NCI-H187 (cell line): ENCODE results near the gene DHX29.
A peak's percentile ranks its signal among the peaks of the same experiment; 100 is the strongest.

Source experiments
- DNase-seq, 2 experiments: peaks; one replicate each; lab custom pipeline; 2025; lab: John Stamatoyannopoulos, UW

DHX29 gene

GRCh38 chr5:55231919-55232270, 75.6 kb downstream of the DHX29 start:
- no peak for DNase-seq

- DNase-seq: no peak
Observed at GRCh38 chr5:55231029-55231918, 76.2 kb downstream of the DHX29 start.

- no peak for DNase-seq
Observed at GRCh38 chr5:55230086-55230629, 77.3 kb downstream of the DHX29 start.

- DNase-seq: no peak
Observed at GRCh38 chr5:55227664-55228430, 79.6 kb downstream of the DHX29 start.

DNA sequence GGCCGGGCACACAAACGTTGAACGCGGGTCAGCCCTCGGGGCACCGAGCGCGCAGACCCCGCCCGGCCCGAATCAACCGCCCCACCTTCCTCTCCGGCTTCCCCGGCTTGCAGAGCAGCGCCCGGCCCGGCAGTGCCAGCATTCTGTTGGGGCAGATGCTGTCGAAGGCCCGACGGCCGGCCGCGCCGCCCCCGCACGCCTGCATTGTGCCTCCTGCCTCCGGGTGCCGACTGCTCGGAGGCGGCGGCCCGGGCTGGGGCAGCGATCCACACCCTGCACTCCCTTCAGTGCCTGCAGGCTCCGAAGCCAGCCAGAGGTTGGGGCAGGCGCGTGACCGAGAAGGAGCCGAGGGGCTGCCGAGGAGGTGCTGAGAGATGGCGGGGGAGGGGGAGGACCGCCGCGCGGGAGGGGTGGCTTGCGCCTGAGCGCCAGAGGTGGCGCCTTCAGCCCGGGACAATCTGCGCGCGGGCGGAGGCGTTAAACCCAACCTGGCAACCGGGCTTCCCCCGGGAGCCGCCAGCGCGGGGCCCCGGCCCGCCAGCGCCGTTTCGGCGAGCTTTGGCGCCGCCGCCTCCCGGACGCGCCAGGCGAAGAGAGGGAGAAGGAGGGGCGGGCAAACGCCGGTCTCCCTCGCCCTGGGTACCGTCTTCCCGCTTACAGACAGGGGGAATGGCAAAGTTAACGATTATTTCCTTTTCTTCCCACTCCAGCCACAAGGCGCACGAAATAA, 80.4 kb downstream of the DHX29 start, which contains the start of gene MCIDAS:
Gene MCIDAS, minus strand, starts transcription at position 382 of the 730 bp plus-strand sequence. Its CDS starts 177 bp downstream, at position 205.
- DNase-seq: peak; percentile 41 to 77

GRCh38 chr5:55226027-55226933, 81.2 kb downstream of the DHX29 start:
- peak; percentile 44 to 61 for DNase-seq

- DNase-seq: no peak
Observed at GRCh38 chr5:55225346-55225745, 82.1 kb downstream of the DHX29 start.

GRCh38 chr5:55223812-55224240, 83.7 kb downstream of the DHX29 start:
- no peak for DNase-seq

DNA sequence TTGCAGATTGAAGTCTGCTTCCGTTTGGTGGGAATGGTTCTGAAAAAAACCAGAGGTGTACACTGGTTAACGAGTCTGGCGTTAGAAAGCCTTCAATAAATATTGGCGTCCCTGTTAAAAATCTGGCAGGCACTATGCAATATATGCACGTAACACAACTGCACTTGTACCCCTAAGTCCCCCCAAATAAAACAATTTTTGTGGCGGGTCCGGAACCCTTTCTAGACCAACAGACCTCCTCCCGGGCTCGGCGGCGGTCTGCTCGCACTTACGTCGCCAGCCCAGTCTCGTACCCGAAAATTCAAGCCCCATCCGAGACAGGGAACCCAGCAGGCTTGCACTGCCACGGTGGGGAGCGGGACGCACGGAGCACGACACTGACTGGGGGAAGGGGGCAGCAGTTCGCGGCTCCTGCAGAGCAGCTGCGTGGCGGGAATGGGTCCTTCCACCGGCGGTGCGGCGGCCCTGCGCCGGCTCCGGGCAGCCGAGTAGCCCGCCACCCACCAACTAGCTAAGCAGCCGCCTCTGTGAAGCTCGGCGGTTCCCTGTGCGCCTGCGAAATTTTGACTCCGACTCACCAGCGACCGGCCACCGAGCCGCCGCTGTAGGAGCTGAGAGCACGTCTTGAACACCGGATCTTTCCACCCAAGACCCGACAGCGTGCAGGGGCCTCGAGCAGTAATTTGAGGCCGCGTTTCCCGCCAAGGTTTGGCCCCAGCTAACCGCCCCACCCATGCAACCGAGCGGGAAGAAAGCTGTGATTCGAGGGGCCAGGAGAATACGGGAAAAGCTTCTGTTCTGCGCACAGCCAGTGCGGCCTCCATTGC, 84.3 kb downstream of the DHX29 start:
- DNase-seq: no peak

GRCh38 chr5:55222092-55222984, 85.2 kb downstream of the DHX29 start:
- no peak for DNase-seq

DNA sequence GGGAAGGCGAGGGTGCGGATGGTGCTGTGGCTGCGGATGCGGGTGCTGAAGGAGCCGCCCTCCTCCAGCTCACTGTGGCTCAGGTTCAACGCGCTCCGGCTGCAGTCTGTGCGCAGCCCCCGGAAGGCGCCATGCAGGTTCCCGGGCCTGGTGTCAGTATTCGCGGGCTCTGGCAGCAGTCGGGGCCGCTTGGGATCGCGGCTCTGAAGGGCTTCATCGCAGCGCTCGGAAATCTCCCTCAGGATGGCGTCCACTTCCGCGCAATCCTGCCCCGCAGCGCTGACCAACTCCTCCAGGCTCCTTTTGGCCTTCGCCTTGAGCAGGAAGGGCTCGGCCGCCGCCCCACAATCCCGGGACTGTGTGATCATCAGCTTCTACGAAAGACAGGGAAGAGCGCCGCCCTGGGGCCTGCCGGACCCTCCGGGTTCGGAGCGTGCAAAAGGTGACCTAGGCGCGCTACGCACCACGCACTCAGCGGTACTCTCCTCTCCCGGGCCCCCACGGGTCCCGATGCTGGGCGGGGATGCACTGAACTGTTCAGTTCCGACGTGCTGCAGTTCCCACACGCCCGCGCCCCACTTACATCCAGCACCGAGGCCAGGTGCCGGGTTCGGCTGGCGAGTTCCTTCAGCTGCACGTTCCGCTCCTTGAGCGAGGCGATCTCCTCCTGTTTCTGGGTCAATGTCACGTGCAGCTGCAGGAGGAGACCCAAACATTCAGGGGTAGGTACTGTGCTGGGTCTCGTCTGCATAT, 86.9 kb downstream of the DHX29 start:
- no peak for DNase-seq

DNA sequence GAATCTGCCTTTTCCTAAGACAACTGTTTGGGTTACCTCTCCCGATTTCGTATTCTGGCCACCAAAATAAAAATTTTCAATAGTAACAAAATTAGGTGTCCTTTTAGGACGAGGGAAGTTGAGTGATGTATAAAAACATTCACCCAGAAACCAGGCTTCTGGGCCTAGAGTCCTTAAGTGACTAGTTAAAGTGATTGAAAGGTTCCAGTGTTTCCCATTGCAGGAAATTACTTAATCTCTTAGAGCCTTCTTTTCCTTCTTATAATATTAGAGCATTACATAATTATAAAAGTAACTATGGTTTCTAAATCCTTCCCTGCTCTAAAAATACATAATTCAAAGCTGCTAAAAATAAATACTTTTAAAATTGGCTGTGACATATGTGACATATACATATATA, 87.7 kb downstream of the DHX29 start:
- no peak for DNase-seq

GRCh38 chr5:55218967-55219366, 88.5 kb downstream of the DHX29 start:
- DNase-seq: no peak

DNA sequence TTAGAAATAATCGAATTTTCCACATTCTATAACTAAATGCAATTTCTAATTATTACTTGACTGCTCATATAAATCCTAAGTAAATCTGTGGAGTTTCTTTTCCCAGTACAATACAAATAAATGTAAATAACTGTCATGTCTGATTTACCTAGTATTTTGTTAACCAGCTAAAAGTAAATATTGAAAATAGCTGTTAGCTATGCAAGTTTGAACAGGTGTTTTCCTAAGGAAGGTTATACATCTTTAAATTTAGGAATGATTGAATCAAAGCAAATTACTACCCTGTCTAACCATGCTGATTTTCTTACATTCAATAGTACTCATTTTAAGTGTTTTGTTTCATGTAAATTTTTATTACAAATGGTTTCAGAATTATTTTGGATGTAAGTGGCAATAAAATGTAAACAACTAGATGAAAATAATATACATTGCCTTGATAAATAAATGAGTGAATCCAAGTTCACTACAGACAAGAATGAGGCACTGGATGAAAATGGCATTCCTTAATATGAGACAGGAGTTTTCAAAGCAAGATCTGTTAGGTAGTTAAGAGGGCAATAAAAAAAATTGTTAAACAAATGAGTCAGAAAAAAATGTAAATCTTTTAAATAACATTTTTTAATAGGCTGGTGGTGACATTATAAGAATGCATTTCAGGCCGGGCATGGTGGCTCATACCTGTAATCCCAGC, 96.2 kb downstream of the DHX29 start:
- no peak for DNase-seq
